IPS DF 19.7 (cell line): Measurements from ENCODE around the gene OPALIN.
"Not testable (repeated sequence)": the region's sequence is repeated elsewhere in the genome, so short reads cannot be mapped to it uniquely, and the experiment has no call there.

ENCODE experiments used
- DNase-seq: peaks from one replicate; pipeline ENCODE4 v3.0.0-alpha.2; 2013; ENCODE audit warnings: low read depth, low spot score

OPALIN gene

GRCh38 chr10:96338279-96338925 lies 20.4 kb downstream of the OPALIN start:
- no peak for DNase-seq

- no peak for DNase-seq
Observed at GRCh38 chr10:96337106-96337505, 21.7 kb downstream of the OPALIN start.

GRCh38 chr10:96334616-96335526 lies 23.9 kb downstream of the OPALIN start:
- no peak for DNase-seq

GRCh38 chr10:96333101-96333500 lies 25.7 kb downstream of the OPALIN start:
- no peak for DNase-seq

GRCh38 chr10:96327462-96327861 lies 31.3 kb downstream of the OPALIN start:
- DNase-seq, result no peak

GRCh38 chr10:96325719-96326373 lies 33.0 kb downstream of the OPALIN start:
- no peak for DNase-seq

- DNase-seq, result no peak
Observed at GRCh38 chr10:96324447-96324846, 34.4 kb downstream of the OPALIN start.

GRCh38 chr10:96322275-96322674 lies 36.5 kb downstream of the OPALIN start:
- DNase-seq, result no peak

- DNase-seq, result no peak
Observed at GRCh38 chr10:96321822-96322221, 37.0 kb downstream of the OPALIN start.

- DNase-seq, result no peak
Observed at GRCh38 chr10:96319754-96320474, 38.9 kb downstream of the OPALIN start.

GRCh38 chr10:96317067-96317833 lies 41.6 kb downstream of the OPALIN start:
- no peak for DNase-seq

GRCh38 chr10:96313344-96313743 lies 45.5 kb downstream of the OPALIN start:
- DNase-seq, result no peak

- DNase-seq, result no peak
Observed at GRCh38 chr10:96311180-96311715, 47.6 kb downstream of the OPALIN start.

GRCh38 chr10:96310321-96310669 lies 48.5 kb downstream of the OPALIN start:
- no peak for DNase-seq

- DNase-seq, result peak; percentile 98
Observed at GRCh38 chr10:96309628-96310320, 49.0 kb downstream of the OPALIN start.

- not testable (repeated sequence) for DNase-seq
Observed at GRCh38 chr10:96308854-96309253, 49.9 kb downstream of the OPALIN start.

GRCh38 chr10:96306516-96306915 lies 52.3 kb downstream of the OPALIN start:
- no peak for DNase-seq

GRCh38 chr10:96305019-96305418 lies 53.8 kb downstream of the OPALIN start:
- no peak for DNase-seq

- DNase-seq, result no peak
Observed at GRCh38 chr10:96304230-96304629, 54.6 kb downstream of the OPALIN start, which contains the start of gene DNTT. TSS of gene DNTT (plus strand) at chr10:96304434. CDS start at chr10:96304498, 64 bp downstream.

GRCh38 chr10:96301616-96302015 lies 57.2 kb downstream of the OPALIN start:
- DNase-seq, result no peak
